CD4-positive, alpha-beta T cell (primary cell): ENCODE results near the gene EEF1A1. TPM values are rescaled to one million over a fixed set of nuclear protein-coding genes. Genes with fewer than 3 reads are reported as not detected.
A peak's percentile ranks its signal among the peaks of the same experiment; 100 is the strongest.

Experiments
- ATAC-seq: fragments of 200-7000 bp; cut with Tn5 transposase; one replicate; pipeline ENCODE4 v1.10.0; 2022; ENCODE audit warnings: mild to moderate bottlenecking; ENCODE audit not compliant: poor library complexity
- CTCF ChIA-PET: fragments of 350-600 bp; sonication (Branson Sonifier 250); formaldehyde crosslinking; loops from one replicate; lab custom pipeline; 2021; ENCODE audit warnings: antibody characterized with exemption, inconsistent platforms; lab: Charles Lee
- POLR2A ChIA-PET: fragments of 350-600 bp; sonication (Branson Sonifier 250); formaldehyde crosslinking; loops from one replicate; lab custom pipeline; 2021; ENCODE audit warnings: antibody characterized with exemption, inconsistent platforms; lab: Charles Lee
- DNase-seq, 14 experiments: peaks; one replicate each; pipeline ENCODE4 v3.0.0-alpha.2; 2013 to 2020; ENCODE audit warnings: mixed read lengths in 2 of 14
- H3K27ac ChIP-seq, 2 donors: one replicate each; pipeline versions ENCODE4 v1.5.1 to v1.7.0; 2013; ENCODE audit warnings: low read length in 2 of 2, low read depth in 1 of 2, mild to moderate bottlenecking in 1 of 2
- H3K27me3 ChIP-seq, 2 experiments: 1 replicate in 1 of 2; 2 replicates in 1 of 2; pipeline versions ENCODE4 v1.6.1 to v1.7.0; 2013; ENCODE audit warnings: low read length in 2 of 2, control low read depth in 1 of 2, mild to moderate bottlenecking in 1 of 2, moderate library complexity in 1 of 2; ENCODE audit not compliant: insufficient read depth in 2 of 2, control insufficient read depth in 1 of 2
- H3K36me3 ChIP-seq: one replicate; pipeline ENCODE4 v1.6.1; 2013; ENCODE audit warnings: low read length, control low read depth; ENCODE audit not compliant: insufficient read depth
- H3K4me1 ChIP-seq: one replicate; pipeline ENCODE4 v1.6.1; 2013; ENCODE audit warnings: low read length, control low read depth; ENCODE audit not compliant: insufficient read depth
- H3K4me3 ChIP-seq: one replicate; pipeline ENCODE4 v1.5.1; 2013; ENCODE audit warnings: mild to moderate bottlenecking, low read length, moderate library complexity
- H3K9me3 ChIP-seq, 2 experiments: 1 replicate in 1 of 2; 2 replicates in 1 of 2; pipeline versions ENCODE4 v1.6.1 to v1.7.0; 2013; ENCODE audit warnings: low read length in 2 of 2, mild to moderate bottlenecking in 2 of 2, control low read depth in 1 of 2, moderate library complexity in 1 of 2; ENCODE audit not compliant: control insufficient read depth in 1 of 2, insufficient read depth in 1 of 2
- H3K27ac Mint-ChIP-seq: one replicate; pipeline ENCODE4 v1.8.0; 2020; ENCODE audit warnings: mixed read lengths
- H3K27me3 Mint-ChIP-seq: one replicate; pipeline ENCODE4 v1.8.0; 2021; ENCODE audit warnings: mixed read lengths
- H3K36me3 Mint-ChIP-seq: one replicate; pipeline ENCODE4 v1.8.0; 2021; ENCODE audit warnings: low read depth, mixed read lengths
- H3K4me1 Mint-ChIP-seq: one replicate; pipeline ENCODE4 v1.8.0; 2021; ENCODE audit warnings: low read depth, mixed read lengths
- H3K4me3 Mint-ChIP-seq: one replicate; pipeline ENCODE4 v1.8.0; 2020; ENCODE audit warnings: mild to moderate bottlenecking, mixed read lengths
- H3K9me3 Mint-ChIP-seq: one replicate; pipeline ENCODE4 v1.8.0; 2020; ENCODE audit warnings: mixed read lengths
- CTCF ChIP-seq: fragments of 200-600 bp; IDR thresholded peaks from one replicate; pipeline ENCODE4 v1.8.0; 2022; ENCODE audit warnings: antibody characterized with exemption, mild to moderate bottlenecking
- intact Hi-C, 2 experiments: fragments of 100-400 bp; cut with DNase I in 1 of 2; cut with micrococcal nuclease in 1 of 2; formaldehyde crosslinking; loops; one replicate each; pipeline versions ENCODE4 v1.15.1 to v1.9.0; 2023 to 2025; cut with DNase I, micrococcal nuclease
- total RNA-seq, 174 experiments: library from RNA in 2 of 174; stranded (reverse) in 2 of 174; gene quantifications; one replicate each; pipeline ENCODE4 v1.2.3 and lab custom pipeline; 2021 to 2026

Gene EEF1A1
- total RNA-seq, 2 experiments from 2014 or later, result 15,669 to 16,465 TPM

- H3K27ac ChIP-seq, result no peak overlapping the region
- peaks cover 89% of the 10 kb centered on the region for H3K36me3 ChIP-seq
- ChIA-PET CTCF (interaction anchor here (0.6 kb wide), 1 partner anchor 13 kb away, joined by 4 read pairs; no protein-coding TSS in a partner anchor), POLR2A (interaction anchor here (2.7 kb wide), 1 partner anchor 10 kb away, joined by 19 read pairs; the partner anchor contains the start of gene MTO1)
- DNase-seq, result peak in 1 of 14 experiments; percentile 16
- TF ChIP-seq CTCF, result no peak
- no peak overlapping the region for H3K27ac Mint-ChIP-seq
- ATAC-seq, result no peak
- no peaks in the 10 kb centered on the region for H3K9me3 ChIP-seq
- H3K4me1 ChIP-seq, result peaks cover 8% of the 10 kb centered on the region
- no peaks in the 10 kb centered on the region for H3K27me3 Mint-ChIP-seq
- no peak overlapping the region for H3K4me3 ChIP-seq
- no peaks in the 10 kb centered on the region for H3K27me3 ChIP-seq
- H3K4me1 Mint-ChIP-seq, result peaks cover 9% of the 10 kb centered on the region
- H3K9me3 Mint-ChIP-seq, result no peaks in the 10 kb centered on the region
- H3K36me3 Mint-ChIP-seq, result peaks cover 72% of the 10 kb centered on the region
- no peak overlapping the region for H3K4me3 Mint-ChIP-seq
- intact Hi-C loops, result no loop called here
Measured at GRCh38 chr6:73471686-73472290, 49.0 kb downstream of the EEF1A1 start.

Other genes starting within 250 kb of the EEF1A1 start
- not detected for gene DPPA5, start 166.8 kb downstream of the EEF1A1 start, total RNA-seq
- not detected for gene KHDC3L, start 158.4 kb downstream of the EEF1A1 start, total RNA-seq
- gene OOEP, start 151.1 kb downstream of the EEF1A1 start, total RNA-seq, result under 1 TPM; 0.38 to 0.50 TPM
- gene DDX43, start 126.2 kb downstream of the EEF1A1 start, total RNA-seq, result 1 to 10 TPM; 2.2 to 2.5 TPM
- gene CGAS, start 68.7 kb downstream of the EEF1A1 start, total RNA-seq, result 10 to 100 TPM; 11.0 to 11.9 TPM
- gene MTO1, start 59.3 kb downstream of the EEF1A1 start, total RNA-seq, result 10 to 100 TPM; 47.9 to 48.0 TPM
- 1 to 10 TPM; 5.3 to 6.2 TPM for gene SLC17A5, start 133.0 kb upstream of the EEF1A1 start, total RNA-seq
- gene CD109, start 175.2 kb upstream of the EEF1A1 start, total RNA-seq, result under 1 TPM; 0.75 to 0.80 TPM